Activated CD8-positive, alpha-beta T cell treated with anti-CD3 and anti-CD28 coated beads, Interleukin-2, amount 10 ng/mL, durations not matched to agents 7 days and 5 days (primary cell): ENCODE data around the gene PARP11. TPM values are rescaled to one million over a fixed set of nuclear protein-coding genes. Genes with fewer than 3 reads are reported as not detected.

Experiments used
- ATAC-seq: fragments of 150-1000 bp; cut with Tn5 transposase; one replicate; pipeline ENCODE4 v1.10.0; 2021; ENCODE audit warnings: moderate library complexity
- CTCF ChIA-PET: fragments of 350-600 bp; sonication (Branson Sonifier 250); formaldehyde crosslinking; loops from one replicate; lab custom pipeline; 2021; ENCODE audit warnings: antibody characterized with exemption; lab: Charles Lee
- POLR2A ChIA-PET: fragments of 350-600 bp; sonication (Branson Sonifier 250); formaldehyde crosslinking; loops from one replicate; lab custom pipeline; 2021; ENCODE audit warnings: antibody characterized with exemption; lab: Charles Lee
- DNase-seq: peaks from one replicate; pipeline ENCODE4 v3.0.0-alpha.2; 2020
- H3K27ac Mint-ChIP-seq: one replicate; pipeline ENCODE4 v1.8.0; 2021; ENCODE audit warnings: mild to moderate bottlenecking, mixed read lengths
- H3K27me3 Mint-ChIP-seq: one replicate; pipeline ENCODE4 v1.8.0; 2021; ENCODE audit warnings: low read depth, mixed read lengths
- H3K36me3 Mint-ChIP-seq: one replicate; pipeline ENCODE4 v1.8.0; 2021; ENCODE audit warnings: low read depth, mixed read lengths
- H3K4me1 Mint-ChIP-seq: one replicate; pipeline ENCODE4 v1.8.0; 2021; ENCODE audit warnings: low read depth, mixed read lengths
- H3K4me3 Mint-ChIP-seq: one replicate; pipeline ENCODE4 v1.8.0; 2021; ENCODE audit warnings: mild to moderate bottlenecking, mixed read lengths
- H3K9me3 Mint-ChIP-seq: one replicate; pipeline ENCODE4 v1.8.0; 2022; ENCODE audit warnings: mixed read lengths; ENCODE audit not compliant: insufficient read depth
- total RNA-seq, 2 experiments: library from RNA; stranded (reverse); gene quantifications; one replicate each; pipeline ENCODE4 v1.2.3, GENCODE V29; 2021

The PARP11 gene
- total RNA-seq, 2 experiments from 2014 or later, result 36.4 to 36.6 TPM

- H3K27me3 Mint-ChIP-seq, result no peaks in the 10 kb centered on the region
Observed at GRCh38 chr12:3795492-3796133, 77.6 kb downstream of the PARP11 start.

DNA sequence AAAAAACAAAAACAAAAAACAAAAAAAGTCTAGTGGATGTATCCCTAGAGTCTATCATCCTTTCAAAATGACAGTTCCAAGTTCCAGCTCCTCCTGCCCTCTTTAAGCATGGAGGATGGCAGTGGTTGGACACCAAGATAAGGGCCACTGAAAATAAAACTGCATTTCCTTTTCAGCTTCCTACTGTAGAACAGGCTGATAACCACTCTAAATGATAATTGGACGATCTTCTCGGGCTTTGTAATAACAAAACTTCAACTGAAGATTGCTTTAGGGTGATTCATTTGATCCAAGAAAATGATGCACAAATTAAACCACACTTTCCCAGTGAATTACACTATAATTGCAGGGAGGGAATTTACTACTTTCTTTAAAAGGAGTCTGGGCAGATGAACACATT is 78.1 kb downstream of the PARP11 start:
- no peaks in the 10 kb centered on the region for H3K4me1 Mint-ChIP-seq
- ChIA-PET POLR2A (interaction anchor here (0.6 kb wide), 1 partner anchor 353 kb away, joined by 3 read pairs; no protein-coding TSS in a partner anchor), CTCF (interaction anchor here (0.6 to 3.3 kb wide), 4 partner anchors 9 to 939 kb away, joined by 3 to 19 read pairs (median 8); no protein-coding TSS in a partner anchor)
- DNase-seq (no peak), ATAC-seq (no peak)
- H3K27me3 Mint-ChIP-seq, result no peaks in the 10 kb centered on the region
- no peak overlapping the region for H3K4me3 Mint-ChIP-seq
- H3K27ac Mint-ChIP-seq, result no peak overlapping the region
- peaks cover 3% of the 10 kb centered on the region for H3K36me3 Mint-ChIP-seq
- no peaks in the 10 kb centered on the region for H3K9me3 Mint-ChIP-seq

More at GRCh38 chr12:3795492-3796133, 77.6 kb downstream of the PARP11 start:
- ATAC-seq (no peak), DNase-seq (no peak)
- Mint-ChIP-seq H3K4me3 (no peak overlapping the region), H3K36me3 (peaks cover 3% of the 10 kb centered on the region), H3K27ac (no peak overlapping the region), H3K4me1 (no peaks in the 10 kb centered on the region), H3K9me3 (no peaks in the 10 kb centered on the region)
- CTCF ChIA-PET, result interaction anchor here (0.6 to 3.3 kb wide), 4 partner anchors 9 to 938 kb away, joined by 3 to 19 read pairs (median 8); no protein-coding TSS in a partner anchor
- POLR2A ChIA-PET, result interaction anchor here (0.6 kb wide), 1 partner anchor 354 kb away, joined by 3 read pairs; no protein-coding TSS in a partner anchor

- Mint-ChIP-seq H3K4me1 (no peaks in the 10 kb centered on the region), H3K4me3 (no peak overlapping the region), H3K27ac (no peak overlapping the region), H3K27me3 (no peaks in the 10 kb centered on the region), H3K9me3 (no peaks in the 10 kb centered on the region), H3K36me3 (peaks cover 10% of the 10 kb centered on the region)
- DNase-seq (no peak), ATAC-seq (no peak)
- POLR2A ChIA-PET, result no interaction called here
- CTCF ChIA-PET, result interaction anchor here (3.3 kb wide), 1 partner anchor 12 kb away, joined by 19 read pairs; no protein-coding TSS in a partner anchor
Observed at GRCh38 chr12:3792623-3793288, 80.4 kb downstream of the PARP11 start.

DNA sequence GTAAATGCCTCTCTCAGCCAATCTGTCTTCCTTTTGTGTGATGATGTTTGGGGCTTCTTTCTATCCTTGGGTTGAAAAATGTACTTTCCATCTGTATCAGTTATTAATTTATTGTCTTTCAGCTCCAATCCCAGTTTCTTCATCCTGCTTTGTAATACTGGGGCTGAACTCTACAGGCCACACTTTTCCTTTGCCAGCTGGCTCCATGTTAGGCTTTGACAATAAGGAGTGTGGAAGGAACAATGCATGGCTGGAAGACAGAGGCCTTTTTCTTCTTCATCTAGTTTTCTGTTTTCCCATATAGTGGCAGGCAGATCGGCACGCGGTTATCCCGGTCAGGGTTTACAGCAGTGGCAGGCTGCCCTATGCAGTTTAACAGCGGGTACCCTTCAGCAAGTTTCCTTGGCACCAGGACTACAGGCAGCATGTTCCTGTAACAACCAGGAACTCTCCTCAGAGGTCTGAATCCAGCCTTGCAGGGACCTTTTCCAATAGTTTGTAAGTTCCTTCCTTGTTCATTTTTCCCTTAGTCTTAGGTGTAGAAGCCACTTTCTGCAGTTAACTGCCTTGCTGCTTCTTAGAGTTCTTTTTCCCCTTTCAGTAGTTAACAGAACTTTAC is 81.8 kb downstream of the PARP11 start:
- no peak for DNase-seq
- ChIA-PET CTCF (interaction anchor here (2.1 kb wide), 1 partner anchor 12 kb away, joined by 6 read pairs; no protein-coding TSS in a partner anchor), POLR2A (no interaction called here)
- no peak overlapping the region for H3K27ac Mint-ChIP-seq
- no peaks in the 10 kb centered on the region for H3K9me3 Mint-ChIP-seq
- H3K4me3 Mint-ChIP-seq, result no peak overlapping the region
- no peak for ATAC-seq
- H3K27me3 Mint-ChIP-seq, result no peaks in the 10 kb centered on the region
- peaks cover 20% of the 10 kb centered on the region for H3K36me3 Mint-ChIP-seq
- H3K4me1 Mint-ChIP-seq, result no peaks in the 10 kb centered on the region

GRCh38 chr12:3790642-3791041 is 82.6 kb downstream of the PARP11 start:
- Mint-ChIP-seq H3K36me3 (peaks cover 21% of the 10 kb centered on the region), H3K27ac (no peak overlapping the region), H3K4me3 (no peak overlapping the region), H3K9me3 (no peaks in the 10 kb centered on the region), H3K27me3 (no peaks in the 10 kb centered on the region), H3K4me1 (no peaks in the 10 kb centered on the region)
- ChIA-PET CTCF (interaction anchor here (2.1 kb wide), 1 partner anchor 13 kb away, joined by 6 read pairs; no protein-coding TSS in a partner anchor), POLR2A (no interaction called here)
- DNase-seq (no peak), ATAC-seq (no peak)

DNA sequence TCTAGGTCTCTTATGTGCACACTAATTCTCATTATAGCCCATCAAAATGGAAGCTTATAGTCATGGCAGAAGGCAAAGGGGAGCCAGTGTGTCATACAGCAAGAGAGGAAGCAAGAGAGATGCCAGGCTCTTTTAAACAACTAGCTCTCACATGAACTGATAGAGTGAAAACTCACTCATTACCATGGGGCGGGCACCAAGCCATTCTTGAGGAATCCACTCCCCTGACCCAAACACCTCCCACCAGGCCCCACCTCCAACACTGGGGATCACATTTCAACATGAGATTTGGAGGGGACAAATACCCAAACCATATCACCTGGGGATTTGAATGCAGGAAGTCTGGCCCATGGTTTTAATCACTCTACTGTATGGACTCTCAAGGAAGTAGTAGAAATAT is 83.4 kb downstream of the PARP11 start:
- DNase-seq, result no peak
- CTCF ChIA-PET, result interaction anchor here (1.5 to 3.0 kb wide), 3 partner anchors 12 to 490 kb away, joined by 6 to 9 read pairs (median 6); no protein-coding TSS in a partner anchor
- Mint-ChIP-seq H3K4me3 (no peak overlapping the region), H3K27ac (no peak overlapping the region), H3K9me3 (no peaks in the 10 kb centered on the region), H3K4me1 (no peaks in the 10 kb centered on the region), H3K27me3 (no peaks in the 10 kb centered on the region), H3K36me3 (peaks cover 21% of the 10 kb centered on the region)
- POLR2A ChIA-PET, result no interaction called here
- ATAC-seq, result no peak

DNA sequence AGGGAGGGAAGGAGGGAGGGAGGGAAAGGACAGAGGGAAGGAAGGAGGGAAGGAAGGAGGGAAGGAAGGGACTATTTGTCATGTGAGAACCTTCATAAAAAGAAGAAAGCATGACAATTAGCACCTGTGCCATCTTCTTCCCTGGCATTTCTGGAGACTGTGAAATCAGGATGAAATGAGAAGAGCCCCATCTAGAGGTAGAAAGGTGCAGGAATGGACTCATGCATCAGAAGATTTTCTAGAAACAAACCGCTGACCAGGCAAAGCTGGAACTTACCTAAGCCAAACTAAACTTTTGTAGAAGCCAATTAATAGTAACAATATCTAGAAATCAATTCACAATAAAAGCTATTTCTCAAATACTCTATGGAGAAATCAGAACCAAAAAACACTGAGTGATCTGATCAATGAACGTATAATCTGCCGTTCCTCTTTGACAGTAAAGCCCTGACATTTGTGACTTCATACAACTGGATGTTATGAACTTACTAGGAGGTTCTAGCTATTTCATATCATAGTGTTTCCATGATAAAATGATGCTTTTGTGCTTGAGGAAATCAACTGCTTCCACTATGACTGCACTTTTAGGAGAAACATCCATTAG is 95.9 kb downstream of the PARP11 start:
- Mint-ChIP-seq H3K4me1 (peaks cover 4% of the 10 kb centered on the region), H3K27ac (no peak overlapping the region), H3K9me3 (no peaks in the 10 kb centered on the region), H3K36me3 (no peaks in the 10 kb centered on the region), H3K27me3 (no peaks in the 10 kb centered on the region), H3K4me3 (no peak overlapping the region)
- ATAC-seq (no peak), DNase-seq (peak; percentile 39)
- ChIA-PET POLR2A (no interaction called here), CTCF (interaction anchor here (0.7 to 2.5 kb wide), 16 partner anchors 12 to 477 kb away, joined by 3 to 31 read pairs (median 5); no protein-coding TSS in a partner anchor)

GRCh38 chr12:3775385-3776035 is 97.7 kb downstream of the PARP11 start:
- no peak for ATAC-seq
- no peak for DNase-seq
- Mint-ChIP-seq H3K36me3 (no peaks in the 10 kb centered on the region), H3K9me3 (no peaks in the 10 kb centered on the region), H3K4me1 (peaks cover 9% of the 10 kb centered on the region), H3K27me3 (no peaks in the 10 kb centered on the region), H3K27ac (no peak overlapping the region), H3K4me3 (no peak overlapping the region)
- ChIA-PET POLR2A (no interaction called here), CTCF (interaction anchor here (0.9 to 3.6 kb wide), 4 partner anchors 117 to 475 kb away, joined by 3 to 34 read pairs (median 18); no protein-coding TSS in a partner anchor)

GRCh38 chr12:3772380-3772779 is 100.8 kb downstream of the PARP11 start:
- POLR2A ChIA-PET, result interaction anchor here (0.7 to 1.0 kb wide), 2 partner anchors 23 to 958 kb away, joined by 3 read pairs; no protein-coding TSS in a partner anchor
- no peak for ATAC-seq
- H3K9me3 Mint-ChIP-seq, result no peaks in the 10 kb centered on the region
- DNase-seq, result no peak
- H3K36me3 Mint-ChIP-seq, result no peaks in the 10 kb centered on the region
- H3K27me3 Mint-ChIP-seq, result no peaks in the 10 kb centered on the region
- peaks cover 9% of the 10 kb centered on the region for H3K4me1 Mint-ChIP-seq
- CTCF ChIA-PET, result interaction anchor here (0.7 to 3.6 kb wide), 9 partner anchors 14 to 472 kb away, joined by 3 to 34 read pairs (median 4); partner anchors contain the start of gene CRACR2A
- no peak overlapping the region for H3K4me3 Mint-ChIP-seq
- no peak overlapping the region for H3K27ac Mint-ChIP-seq

- H3K4me1 Mint-ChIP-seq, result peaks cover 9% of the 10 kb centered on the region
- H3K27ac Mint-ChIP-seq, result no peak overlapping the region
- DNase-seq, result no peak
- no peaks in the 10 kb centered on the region for H3K36me3 Mint-ChIP-seq
- ChIA-PET CTCF (interaction anchor here (0.7 to 3.6 kb wide), 9 partner anchors 14 to 472 kb away, joined by 3 to 34 read pairs (median 4); partner anchors contain the start of gene CRACR2A), POLR2A (interaction anchor here (0.7 to 1.0 kb wide), 2 partner anchors 22 to 958 kb away, joined by 3 read pairs; no protein-coding TSS in a partner anchor)
- no peak overlapping the region for H3K4me3 Mint-ChIP-seq
- no peak for ATAC-seq
- H3K9me3 Mint-ChIP-seq, result no peaks in the 10 kb centered on the region
- H3K27me3 Mint-ChIP-seq, result no peaks in the 10 kb centered on the region
Observed at GRCh38 chr12:3771853-3772252, 101.3 kb downstream of the PARP11 start.
